Epidermal melanocyte (primary cell): ENCODE measurements around the gene CHST10.
"Not testable (repeated sequence)": the region's sequence is repeated elsewhere in the genome, so short reads cannot be mapped to it uniquely, and the experiment has no call there.

Experiments used
- DNase-seq: peaks from one replicate; pipeline ENCODE4 v3.0.0; 2011; ENCODE audit warnings: low spot score; ENCODE audit not compliant: insufficient read length

Gene CHST10

GRCh38 chr2:100416935-100417710, at the start of gene CHST10:
Gene CHST10 (minus strand): TSS chr2:100417668. CDS start chr2:100406675, 10,993 bp downstream.
- peak; percentile 75 for DNase-seq

- no peak for DNase-seq
Measured at GRCh38 chr2:100460904-100461530, 43.5 kb upstream of the CHST10 start.

GRCh38 chr2:100456357-100456756, 38.9 kb upstream of the CHST10 start:
- DNase-seq: not testable (repeated sequence)

GRCh38 chr2:100453853-100454252, 36.4 kb upstream of the CHST10 start:
- DNase-seq: no peak

- DNase-seq: no peak
Measured at GRCh38 chr2:100451734-100452133, 34.3 kb upstream of the CHST10 start.

GRCh38 chr2:100451092-100451491, 33.6 kb upstream of the CHST10 start:
- DNase-seq: no peak

GRCh38 chr2:100446696-100447095, 29.2 kb upstream of the CHST10 start:
- no peak for DNase-seq

- no peak for DNase-seq
Measured at GRCh38 chr2:100437751-100438150, 20.3 kb upstream of the CHST10 start.

GRCh38 chr2:100429726-100430125, 12.3 kb upstream of the CHST10 start:
- DNase-seq: no peak

GRCh38 chr2:100427627-100428258, 10.3 kb upstream of the CHST10 start:
- no peak for DNase-seq

GRCh38 chr2:100427111-100427510, 9.6 kb upstream of the CHST10 start:
- no peak for DNase-seq

GRCh38 chr2:100426384-100426720, 8.9 kb upstream of the CHST10 start:
- DNase-seq: no peak

GRCh38 chr2:100425573-100426383, 8.3 kb upstream of the CHST10 start:
- no peak for DNase-seq

GRCh38 chr2:100425107-100425506, 7.6 kb upstream of the CHST10 start:
- no peak for DNase-seq

- DNase-seq: no peak
Measured at GRCh38 chr2:100424277-100424875, 6.9 kb upstream of the CHST10 start.

- DNase-seq: no peak
Measured at GRCh38 chr2:100423631-100424030, 6.2 kb upstream of the CHST10 start.

- peak; percentile 51 for DNase-seq
Measured at GRCh38 chr2:100422320-100423055, 5.0 kb upstream of the CHST10 start.

GRCh38 chr2:100419915-100420314, 2.4 kb upstream of the CHST10 start:
- DNase-seq: no peak

- DNase-seq: no peak
Measured at GRCh38 chr2:100418406-100418962, 1.0 kb upstream of the CHST10 start.

GRCh38 chr2:100417711-100418124, 250 bp upstream of the CHST10 start:
- DNase-seq: no peak
